ENCODE data around the gene PTMS.
A peak's percentile ranks its signal among the peaks of the same experiment; 100 is the strongest.
"Not testable (repeated sequence)": the region's sequence is repeated elsewhere in the genome, so short reads cannot be mapped to it uniquely, and the experiment has no call there.

Gene PTMS, protein sequence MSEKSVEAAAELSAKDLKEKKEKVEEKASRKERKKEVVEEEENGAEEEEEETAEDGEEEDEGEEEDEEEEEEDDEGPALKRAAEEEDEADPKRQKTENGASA

DNA sequence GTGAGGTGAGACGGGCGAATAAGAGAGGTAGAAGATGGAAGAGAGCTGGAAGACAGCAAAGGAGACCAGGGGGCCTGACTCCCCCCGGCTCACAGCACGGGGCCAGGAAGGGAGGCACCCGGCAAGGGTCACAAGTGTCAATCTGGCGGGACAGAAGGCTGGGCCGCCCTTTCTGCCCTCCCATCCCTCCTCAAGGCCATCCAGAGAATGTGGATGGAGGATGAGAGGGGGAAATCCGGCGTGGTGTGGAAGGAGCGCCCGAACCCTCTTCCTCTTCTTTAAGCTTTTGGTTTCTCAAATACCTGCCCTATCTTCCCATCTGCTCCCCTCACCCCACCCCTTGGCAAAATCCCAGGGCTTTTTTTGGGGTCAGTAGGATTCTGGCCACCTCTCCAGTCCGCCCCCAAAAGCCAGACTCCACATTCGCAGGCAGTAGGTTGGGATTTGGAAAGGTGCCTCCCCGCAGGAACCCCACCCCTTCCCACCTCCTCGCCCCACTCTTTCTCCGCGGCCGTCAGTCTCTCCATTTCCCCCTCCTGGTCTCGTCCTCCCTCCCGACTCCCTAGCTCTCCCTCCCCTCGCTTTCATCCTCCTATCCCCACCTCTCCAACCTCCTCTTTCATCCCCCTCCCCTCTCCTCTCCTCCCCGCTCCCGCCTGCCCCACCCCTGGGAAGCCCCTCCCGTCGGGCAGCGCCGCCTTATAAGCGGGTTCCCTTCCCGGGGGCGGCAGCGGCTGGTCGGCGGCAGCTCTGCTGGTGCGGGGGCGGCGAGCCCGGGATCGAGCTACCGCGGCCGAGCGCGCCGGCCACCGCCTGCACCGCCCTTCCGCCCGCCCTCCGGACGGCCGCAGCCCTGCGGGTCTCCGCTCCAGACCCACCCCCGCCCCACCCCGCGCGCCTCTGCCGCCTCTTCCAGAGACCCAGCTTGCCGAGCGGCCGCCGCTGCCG is at the start of gene PTMS:
TSS of gene PTMS (plus strand) at position 730 of the 948 bp plus-strand sequence. CDS start 343 bp downstream, outside the sequence.
- peak; percentile 44 for DNase-seq

DNA sequence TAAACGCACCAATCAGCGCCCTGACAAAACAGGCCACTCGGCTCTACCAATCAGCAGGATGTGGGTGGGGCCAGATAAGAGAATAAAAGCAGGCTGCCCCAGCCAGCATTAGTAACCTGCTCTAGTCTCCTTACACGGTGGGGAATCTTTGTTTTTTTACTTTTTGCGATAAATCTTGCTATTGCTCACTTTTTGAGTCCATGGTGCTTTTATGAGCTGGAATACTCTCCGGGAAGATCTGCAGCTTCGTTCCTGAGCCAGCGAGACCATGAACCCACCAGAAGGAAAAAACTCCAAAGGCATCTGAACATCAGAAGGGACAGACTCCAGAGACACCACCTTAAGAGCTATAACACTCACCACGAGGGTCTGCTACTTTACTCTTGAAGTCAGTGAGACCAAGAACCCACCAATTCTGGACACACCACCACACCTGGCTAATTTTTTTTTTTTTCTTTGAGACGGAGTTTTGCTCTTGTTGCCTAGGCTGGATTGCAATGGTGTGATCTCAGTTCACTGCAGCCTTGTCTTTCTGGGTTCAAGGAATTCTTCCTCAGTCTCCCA is 49.2 kb upstream of the PTMS start:
- no peak for DNase-seq

DNA sequence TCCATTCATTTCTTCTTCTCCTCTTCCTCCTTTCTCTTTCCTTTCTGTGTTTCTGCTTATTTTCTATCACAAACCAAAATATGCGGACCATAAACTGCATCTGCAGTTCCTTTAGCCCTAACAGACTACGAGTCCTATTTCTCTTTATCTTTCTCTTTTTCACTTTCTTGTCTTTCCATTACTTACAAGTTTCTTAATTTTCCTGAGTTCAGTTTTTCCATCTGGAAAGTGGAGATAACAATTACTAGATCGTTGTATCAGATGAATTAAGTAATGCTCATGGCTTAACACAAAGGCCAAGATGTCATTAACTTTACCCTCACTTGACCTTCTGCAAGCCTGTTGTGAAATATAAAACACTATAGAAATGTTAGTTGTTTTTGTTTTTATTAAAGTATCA is 43.3 kb upstream of the PTMS start:
- DNase-seq: no peak

DNA sequence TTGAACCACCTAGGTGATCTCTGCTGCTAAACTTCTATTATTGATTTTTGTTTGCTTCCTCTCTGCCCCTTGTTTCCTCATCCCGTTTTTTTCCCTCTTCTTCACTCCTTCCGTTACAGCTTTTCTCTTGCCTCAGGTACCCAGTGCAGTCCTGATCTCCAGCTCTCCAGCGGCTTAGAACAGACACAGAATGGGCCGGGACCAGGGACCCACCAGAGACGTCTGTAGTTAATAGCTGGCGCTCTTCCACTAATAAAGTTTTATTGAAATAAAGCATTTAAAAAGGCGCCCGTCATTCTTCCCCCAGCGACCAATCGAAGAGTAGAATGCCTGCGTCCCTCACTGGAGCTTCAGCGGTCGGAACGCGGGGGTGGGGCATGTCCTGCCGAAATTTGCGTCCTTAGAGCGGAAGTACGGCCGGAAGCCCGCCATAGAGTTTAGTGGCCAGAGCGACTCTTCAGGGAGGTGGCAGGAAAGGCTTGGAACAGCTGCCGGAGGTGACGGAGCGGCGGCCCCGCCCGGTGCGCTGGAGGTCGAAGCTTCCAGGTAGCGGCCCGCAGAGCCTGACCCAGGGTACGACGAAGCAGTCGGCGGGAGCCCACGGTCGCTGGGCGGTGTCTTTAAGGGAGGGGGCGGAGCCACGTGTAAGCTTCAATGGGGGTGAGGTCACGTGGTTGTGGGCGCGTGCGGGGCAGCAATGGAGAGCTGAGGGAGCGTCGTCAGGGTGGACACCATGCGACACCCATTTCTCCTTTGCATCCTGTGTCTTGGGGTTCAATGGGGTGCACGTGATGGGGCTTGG is 42.4 kb upstream of the PTMS start, which contains the start of gene COPS7A:
TSS of gene COPS7A (plus strand) at position 440 of the 802 bp plus-strand sequence. CDS start 611 bp downstream, outside the sequence.
- DNase-seq: peak; percentile 99

DNA sequence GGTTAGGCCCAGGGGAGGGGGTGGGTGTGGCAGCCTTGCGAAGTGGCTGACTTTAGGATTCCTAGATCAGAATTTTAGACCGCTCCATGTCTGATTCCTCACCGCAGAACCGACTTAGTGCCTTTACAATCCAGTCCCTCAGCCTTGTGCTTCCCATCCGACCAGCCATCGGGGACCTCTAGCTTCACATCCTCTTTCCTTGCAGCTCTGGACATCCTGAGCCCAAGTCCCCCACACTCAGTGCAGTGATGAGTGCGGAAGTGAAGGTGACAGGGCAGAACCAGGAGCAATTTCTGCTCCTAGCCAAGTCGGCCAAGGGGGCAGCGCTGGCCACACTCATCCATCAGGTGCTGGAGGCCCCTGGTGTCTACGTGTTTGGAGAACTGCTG is 41.8 kb upstream of the PTMS start:
- DNase-seq: peak; percentile 49

DNA sequence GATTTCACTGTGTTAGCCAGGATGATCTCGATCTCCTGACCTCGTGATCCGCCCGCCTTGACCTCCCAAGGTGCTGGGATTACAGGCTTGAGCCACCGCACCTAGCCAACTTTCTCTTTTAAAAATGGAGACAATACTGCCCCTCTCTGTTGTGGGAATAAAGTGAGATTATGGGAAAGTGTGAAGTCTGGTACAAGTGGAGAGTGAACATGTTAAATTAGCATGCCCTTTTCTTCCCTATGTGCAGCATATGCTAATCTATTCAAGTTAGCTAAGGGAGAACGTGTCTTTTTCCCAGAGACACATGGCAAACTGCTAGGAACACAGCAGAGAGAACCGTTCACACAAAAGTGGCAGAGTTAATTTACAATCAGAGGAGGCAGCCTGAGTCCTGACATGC is 40.8 kb upstream of the PTMS start:
- DNase-seq: no peak

DNA sequence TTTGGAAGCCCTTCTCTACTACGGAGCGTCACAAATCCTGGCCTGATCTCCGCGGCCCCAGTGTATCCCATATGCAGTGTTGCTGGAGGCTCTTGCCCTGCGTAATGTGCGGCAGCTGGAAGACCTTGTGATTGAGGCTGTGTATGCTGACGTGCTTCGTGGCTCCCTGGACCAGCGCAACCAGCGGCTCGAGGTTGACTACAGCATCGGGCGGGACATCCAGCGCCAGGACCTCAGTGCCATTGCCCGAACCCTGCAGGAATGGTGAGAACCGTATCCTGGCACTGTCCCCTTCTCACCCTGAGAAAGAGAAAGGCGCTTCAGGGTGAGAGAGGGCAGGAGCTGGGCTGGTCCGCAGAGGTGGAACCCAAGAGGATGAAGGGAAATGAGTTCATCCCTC is 37.0 kb upstream of the PTMS start:
- DNase-seq: no peak

DNA sequence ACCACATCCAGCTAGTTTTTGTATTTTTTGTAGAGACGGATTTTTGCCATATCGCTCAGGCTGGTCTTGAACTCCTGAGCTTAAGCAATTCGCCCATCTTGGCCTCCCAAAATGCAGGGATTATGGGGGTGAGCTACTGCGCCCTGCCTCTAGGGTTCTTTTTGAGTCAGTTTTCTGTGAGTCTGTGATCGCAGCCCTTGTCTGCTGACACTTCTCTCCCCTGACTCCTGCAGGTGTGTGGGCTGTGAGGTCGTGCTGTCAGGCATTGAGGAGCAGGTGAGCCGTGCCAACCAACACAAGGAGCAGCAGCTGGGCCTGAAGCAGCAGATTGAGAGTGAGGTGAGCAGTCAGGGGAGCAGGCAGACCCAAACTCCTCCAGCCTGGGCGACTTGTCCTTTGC is 36.0 kb upstream of the PTMS start:
- no peak for DNase-seq

DNA sequence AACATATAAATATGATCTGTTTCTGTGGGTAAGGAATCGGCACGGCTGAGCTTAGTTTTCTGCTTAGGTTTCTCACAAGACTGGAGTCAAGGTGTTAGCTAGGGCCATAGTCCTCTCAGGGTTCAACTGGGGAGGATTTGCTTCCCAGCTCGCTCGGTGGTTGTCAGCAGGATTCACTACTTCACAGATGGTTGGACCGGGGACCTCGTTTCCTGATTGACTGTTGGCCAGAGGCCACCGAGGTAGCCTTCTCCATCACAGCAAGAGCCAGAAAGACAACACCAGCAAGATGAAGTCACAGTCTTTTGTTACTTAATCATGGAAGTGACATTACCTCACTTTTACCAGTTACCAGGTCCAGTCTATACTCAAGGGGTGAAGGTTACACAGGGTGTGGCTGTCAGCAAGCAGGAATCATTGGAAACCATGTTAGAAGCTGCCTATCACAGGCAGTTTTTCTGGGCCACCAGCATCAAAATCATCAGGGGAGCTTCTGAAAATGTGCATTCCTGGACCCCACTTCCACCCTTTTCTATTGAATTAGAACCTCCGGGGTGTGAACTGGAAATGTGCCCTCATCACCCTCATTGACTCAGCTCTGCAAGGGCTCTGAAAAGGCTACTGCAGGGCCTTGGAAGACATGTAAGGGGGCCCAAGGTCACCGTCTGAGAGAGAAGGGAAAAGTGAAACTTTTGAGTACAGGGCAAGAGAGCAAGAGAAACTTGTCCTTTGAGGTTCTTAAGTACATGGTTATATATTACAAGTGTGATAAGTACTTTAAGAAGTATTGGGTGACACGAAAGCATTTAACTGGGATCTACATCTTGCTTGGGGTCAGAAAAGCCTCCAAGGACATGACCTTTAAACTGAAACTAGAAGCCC is 31.4 kb upstream of the PTMS start:
- DNase-seq: no peak

DNA sequence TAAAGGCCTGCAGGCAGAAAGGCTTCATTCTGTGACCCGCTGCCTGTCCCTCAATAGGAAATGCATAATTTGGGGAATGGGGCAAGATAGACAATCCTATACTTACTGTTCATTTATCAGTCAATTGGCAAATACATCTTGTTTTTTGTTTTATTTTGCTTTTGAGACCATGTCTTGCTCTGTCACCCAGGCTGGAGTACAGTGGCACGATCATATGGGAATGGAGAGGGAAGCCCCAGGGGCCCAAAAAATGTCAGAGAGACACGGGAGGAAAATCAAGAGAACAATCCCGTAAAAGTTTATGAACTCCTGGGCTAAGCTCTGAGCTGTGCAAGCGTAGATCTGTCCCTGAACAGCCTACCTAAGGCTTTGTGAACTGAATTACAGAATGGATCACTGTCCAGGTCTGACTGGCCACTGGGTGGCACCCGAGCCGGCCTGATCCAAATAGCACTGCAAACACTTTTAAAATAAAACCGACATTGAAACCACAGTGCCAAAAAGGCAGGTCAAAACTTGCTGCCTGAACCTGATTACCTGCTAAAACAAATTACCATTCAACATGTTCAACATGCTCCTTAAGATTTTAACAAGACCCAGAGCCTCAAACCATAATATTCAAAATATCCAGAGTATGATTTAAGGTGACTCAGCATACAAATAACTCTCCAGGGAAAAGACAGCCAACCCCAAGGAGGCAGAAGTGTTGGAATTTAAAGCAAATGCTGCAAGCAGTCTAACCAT is 30.5 kb upstream of the PTMS start:
- DNase-seq: peak; percentile 43

DNA sequence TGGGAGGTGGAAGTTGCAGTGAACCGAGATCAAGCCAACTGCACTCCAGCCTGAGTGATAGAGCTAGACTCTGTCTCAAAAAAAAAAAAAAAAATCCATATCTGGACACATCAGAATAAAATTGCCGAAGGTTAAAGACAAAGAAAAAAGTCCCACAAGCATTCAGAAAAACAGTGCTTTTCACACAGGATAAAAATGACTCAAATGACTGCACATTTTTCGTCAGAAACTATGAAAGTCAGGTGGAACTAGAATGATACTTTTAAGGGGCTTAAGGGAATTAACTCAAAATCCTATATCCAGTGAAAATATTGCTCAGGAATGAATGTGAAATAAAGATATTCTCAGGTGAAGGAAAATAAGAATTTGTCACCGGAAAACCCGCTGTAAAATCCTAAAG is 29.4 kb upstream of the PTMS start:
- no peak for DNase-seq

DNA sequence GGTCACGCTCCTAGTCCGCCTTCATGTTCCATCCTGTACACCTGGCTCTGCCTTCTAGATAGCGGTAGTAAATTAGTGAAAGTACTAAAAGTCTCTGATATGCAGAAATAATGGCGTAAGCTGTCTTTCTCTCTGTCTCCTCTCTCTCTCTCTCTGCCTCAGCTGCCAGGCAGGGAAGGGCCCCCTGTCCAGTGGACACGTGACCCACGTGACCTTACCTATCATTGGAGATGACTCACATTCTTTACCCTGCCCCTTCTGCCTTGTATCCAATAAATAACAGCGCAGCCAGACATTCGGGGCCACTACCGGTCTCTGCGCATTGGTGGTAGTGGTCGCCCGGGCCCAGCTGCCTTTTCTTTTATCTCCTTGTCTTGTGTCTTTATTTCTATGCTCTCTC is 24.1 kb upstream of the PTMS start:
- DNase-seq: not testable (repeated sequence)

DNA sequence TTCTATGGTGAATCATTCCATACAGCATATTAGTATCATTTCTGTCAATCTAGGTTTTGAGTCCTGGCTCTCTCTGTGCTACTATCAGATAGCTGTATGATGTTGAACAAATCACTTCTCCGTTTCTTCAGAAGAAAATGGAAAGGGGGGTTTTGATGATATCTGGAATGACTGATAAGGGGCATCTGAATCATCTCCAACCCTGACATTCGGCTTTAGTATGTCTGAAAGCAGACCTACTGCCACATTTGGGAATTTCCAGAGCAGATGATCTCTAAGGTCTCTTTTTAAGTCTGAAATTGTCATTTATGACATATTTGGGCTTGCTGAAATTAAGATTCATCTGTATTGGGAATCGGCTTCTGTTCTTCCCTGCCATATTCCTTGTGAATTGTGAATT is 23.3 kb upstream of the PTMS start:
- no peak for DNase-seq

DNA sequence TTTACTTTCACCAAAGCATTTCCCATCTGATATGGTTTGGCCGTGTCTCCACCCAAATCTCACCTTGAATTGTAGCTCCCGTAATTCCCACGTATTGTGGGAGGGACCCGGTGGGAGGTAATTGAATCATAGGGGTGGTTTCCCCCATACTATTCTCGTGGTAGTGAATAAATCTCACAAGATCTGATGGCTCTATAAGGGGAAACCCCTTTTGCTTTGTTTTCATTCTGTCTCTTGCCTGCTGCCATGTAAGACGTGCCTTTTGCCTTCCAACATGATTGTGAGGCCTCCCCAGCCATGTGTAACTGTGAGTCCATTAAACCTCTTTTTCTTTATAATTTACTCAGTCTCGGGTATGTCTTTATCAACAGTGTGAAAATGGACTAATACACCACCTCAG is 22.9 kb upstream of the PTMS start:
- not testable (repeated sequence) for DNase-seq

DNA sequence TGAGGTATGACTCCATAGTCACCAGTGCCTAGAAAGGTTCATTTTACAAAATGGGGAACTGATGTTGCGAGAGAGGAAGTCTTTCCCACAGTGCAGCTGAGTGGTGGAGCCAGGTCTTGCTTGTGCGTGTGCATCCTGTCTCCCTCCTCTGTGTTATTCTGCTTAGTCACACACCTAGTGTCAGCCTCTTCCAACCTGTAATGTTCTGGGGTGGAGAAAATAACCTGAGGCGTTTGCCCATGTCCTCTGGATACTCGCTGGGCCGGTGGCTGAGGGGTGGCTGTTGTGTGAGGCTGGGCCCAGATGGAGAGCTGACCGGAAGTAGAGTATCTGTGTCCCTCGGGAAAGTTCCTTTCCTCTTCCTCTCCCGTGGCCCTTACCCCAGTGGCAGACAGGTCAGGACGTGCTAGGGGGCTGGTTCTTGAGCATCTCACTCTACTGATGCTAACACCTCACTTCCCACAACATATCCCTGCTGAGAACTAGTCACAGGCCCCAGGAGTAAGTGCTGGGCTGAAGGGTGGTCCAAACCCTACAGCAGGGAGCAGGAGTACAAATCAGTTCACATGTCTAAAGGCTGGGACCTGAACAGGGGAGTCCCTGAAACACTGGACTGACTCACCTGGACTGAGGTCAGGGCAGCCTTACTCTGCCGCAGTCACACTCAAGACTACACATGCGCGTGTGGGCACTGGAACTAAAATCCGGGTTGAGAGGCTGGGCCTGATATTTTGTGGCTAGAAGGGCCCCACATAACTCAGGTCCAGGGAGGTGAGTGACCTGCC is 20.2 kb upstream of the PTMS start:
- DNase-seq: peak; percentile 21

DNA sequence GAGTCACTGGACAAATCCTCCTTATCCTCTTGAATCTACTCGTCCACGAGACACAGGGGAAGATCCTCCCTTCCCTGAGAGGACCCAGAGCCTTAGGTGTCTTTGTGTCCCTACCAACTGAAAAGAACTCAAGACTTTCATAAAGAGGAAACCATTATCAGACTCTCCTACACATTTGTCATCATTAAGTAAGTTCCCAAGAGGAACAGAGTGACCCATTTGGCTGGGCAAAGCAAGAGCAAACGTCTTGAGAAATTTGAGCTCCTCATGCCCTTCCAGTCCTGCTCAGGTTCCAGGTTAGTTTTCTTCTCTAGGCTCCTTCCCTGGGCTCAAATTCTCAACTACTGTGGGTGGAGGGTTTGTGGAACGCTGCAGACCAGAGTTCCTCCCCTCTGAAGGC is 18.9 kb upstream of the PTMS start:
- DNase-seq: no peak

DNA sequence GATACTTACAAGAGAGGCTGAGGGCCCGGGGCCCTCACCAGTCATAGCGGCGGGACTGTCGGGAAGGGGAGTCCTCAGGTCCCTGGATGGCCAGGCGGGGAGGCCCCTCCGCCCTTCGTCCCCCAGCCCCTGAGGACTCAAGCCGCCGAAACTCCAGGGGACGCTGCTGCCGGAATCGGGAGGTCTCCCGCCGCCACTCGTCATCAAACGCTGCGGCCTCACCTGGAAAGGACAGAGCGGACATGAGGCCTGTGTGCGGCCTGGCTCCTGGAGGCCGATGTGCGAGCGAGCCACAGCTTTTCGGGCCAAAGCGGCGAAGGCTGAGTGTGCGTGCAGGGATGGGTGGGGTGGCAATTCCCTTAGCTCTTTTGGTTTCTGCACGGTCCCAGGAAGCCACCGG is 17.4 kb upstream of the PTMS start:
- no peak for DNase-seq

DNA sequence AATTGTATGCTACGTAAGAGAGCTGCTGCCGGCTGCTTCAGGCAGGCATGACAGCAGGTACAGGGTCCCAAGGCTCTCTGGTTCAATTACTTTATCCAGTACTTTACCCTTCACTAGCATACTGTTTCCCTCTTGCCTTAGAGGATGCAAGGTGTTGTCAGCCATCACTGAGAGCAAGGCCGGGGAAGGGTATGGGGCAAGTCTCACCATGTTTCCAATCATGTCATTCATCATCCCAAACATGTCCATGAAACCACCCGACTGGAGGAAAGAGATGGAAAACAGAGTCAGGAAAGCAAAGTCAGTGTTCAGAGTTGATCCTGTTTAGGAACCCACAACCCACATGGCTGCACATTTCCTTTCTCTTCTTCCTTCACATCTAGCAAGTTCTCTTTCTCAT is 15.7 kb upstream of the PTMS start:
- no peak for DNase-seq

DNA sequence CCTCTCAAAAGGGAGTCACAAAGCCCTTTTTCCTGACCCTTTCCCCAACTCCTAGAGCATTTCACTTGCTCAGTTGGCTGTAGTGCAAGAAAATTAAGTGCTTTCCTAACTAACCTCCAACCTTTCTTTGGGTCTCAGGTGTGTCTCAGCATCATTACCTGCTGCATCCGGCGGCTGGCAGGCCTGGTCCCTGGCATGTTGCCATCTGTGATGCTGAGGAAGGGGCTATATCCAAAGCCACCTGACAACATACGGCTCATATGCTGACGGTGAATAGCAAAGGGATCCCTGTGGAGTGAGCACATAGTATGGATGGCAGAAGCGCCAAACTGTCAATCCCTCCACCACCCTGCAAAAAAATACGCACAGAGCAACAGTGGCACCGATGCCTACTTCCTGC is 14.4 kb upstream of the PTMS start:
- no peak for DNase-seq

DNA sequence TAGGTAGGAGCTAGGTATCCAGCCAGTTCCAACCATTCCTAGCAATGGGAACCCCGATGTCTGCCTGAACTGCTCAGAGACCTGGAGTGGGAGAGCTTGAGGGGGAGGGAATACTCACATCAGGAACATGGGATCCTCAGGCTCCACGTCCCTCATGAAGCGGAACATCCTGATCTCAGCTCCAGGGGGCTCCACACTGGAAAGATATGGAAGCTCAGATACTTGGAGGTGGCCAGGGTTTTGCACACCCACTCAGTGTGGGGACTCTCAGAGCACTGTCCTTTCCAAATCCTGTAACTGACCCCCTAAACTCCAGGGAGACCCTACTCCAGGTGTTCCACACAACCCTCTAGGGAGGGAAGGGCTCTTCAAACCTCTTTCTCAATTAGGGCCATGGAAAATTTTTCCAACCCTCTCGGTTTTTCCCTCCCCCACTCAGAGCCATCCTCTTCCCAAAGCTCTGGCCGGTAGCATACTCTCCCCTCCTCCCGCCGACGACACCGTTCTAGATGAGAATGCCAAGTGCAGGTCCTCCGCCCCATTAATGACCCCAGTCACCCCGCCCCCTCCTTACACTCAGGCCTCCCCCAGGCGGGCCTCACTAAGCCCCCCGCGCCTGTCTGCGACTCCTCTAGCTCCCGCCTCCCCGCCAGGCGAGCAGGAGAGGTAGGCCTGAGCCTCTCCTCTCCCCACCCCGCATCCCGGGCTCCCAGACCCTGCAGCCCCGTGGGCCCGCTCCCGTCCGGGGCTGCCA is 13.8 kb upstream of the PTMS start:
- peak; percentile 28 for DNase-seq

All from activated CD4-positive, alpha-beta T cell treated with anti-CD3 and anti-CD28 coated beads, Interleukin-2, Interleukin-6, amounts not matched to agents 100 ng/mL and 50 ng/mL, durations not matched to agents 16 hours and 8 hours (primary cell).